NOMO-1 treated with dmso at 0.1 percent for 144 hours (cell line): ENCODE measurements around the gene GAST.

Experiments used
- DNase-seq: peaks from one replicate; lab custom pipeline; 2025; ENCODE audit not compliant: unreplicated experiment; lab: John Stamatoyannopoulos, UW

GAST gene

GRCh38 chr17:41738801-41739112, 26.6 kb downstream of the GAST start:
- no peak for DNase-seq

- no peak for DNase-seq
Observed at GRCh38 chr17:41739661-41740352, 27.7 kb downstream of the GAST start.

DNA sequence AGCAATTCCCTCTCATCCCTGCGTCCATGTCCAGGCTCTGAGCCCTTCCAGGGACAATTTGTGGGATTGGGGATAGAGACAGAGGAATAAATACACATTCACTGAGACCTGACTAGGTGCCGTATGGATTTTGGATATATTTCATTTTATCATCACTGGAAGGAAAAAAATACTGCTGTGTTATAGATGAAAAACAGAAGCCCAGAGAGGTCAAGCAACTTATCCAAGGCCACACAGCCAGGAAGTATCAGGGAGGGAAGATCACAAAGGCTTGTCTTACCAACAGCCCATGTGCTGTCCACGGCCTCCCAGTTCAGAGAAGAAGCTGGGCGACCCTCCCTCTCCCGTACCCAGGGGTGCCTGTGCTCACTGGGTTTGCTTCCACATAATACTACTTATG, 28.4 kb downstream of the GAST start:
- DNase-seq = no peak

DNA sequence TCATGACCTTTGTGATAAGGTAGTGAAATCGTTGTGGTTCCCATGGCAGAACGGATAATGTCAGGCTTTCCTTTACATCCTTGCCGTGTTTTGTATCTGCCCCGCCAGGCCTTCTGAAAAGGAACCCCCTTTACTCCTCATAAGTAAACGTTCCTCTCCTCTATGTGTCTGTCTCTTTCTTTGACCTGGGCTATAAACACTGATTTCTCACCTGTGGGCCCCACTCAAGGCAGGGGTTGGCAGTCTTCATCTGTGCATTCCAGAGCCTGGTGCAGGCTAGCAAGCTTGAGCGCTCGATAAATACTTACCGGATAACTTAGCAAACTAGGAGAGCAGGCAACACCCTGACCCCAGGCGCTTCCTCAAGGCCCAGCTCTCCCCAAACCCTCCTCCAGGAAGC, 29.6 kb downstream of the GAST start:
- DNase-seq = no peak

DNA sequence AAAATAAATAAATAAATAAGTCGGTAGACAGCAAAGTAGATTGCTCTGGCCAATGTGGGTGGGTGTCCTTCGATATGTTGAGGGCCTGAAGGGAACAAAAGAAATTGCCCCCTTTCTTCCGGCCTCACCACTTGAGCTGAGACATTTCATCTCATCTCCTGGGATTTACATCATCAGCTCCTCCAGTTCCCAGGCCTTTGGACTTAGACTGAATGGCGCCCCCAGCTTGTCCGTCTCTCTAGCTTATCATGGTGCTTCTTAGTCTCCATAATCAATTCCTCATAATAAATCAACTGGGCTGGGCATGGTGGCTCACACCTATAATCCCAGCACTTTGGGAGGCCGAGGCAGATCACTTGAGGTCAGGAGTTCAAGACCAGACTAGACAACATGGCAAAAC, 36.1 kb downstream of the GAST start:
- no peak for DNase-seq

- no peak for DNase-seq
Observed at GRCh38 chr17:41750862-41751261, 38.7 kb downstream of the GAST start.

DNA sequence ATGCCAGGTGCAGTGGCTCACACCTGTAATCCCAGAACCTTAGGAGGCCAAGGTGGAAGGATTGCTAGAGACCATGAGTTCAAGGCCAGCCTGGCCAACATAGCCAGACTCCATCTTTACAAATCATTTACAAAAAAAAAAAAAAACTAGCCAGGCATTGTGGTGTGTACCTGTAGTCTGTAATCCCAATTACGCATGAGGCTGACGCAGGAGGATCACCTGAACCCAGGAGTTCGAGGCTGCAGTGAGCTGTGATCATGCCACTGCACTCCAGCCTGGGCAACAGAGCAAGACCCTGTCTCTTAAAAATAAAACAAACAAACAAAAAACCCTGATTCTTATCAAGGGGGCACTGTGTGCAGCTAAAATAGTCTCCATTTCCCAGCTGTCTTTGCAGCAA, 39.2 kb downstream of the GAST start:
- no peak for DNase-seq

- no peak for DNase-seq
Observed at GRCh38 chr17:41754066-41754465, 41.9 kb downstream of the GAST start.

GRCh38 chr17:41758601-41759000, 46.5 kb downstream of the GAST start:
- no peak for DNase-seq

- no peak for DNase-seq
Observed at GRCh38 chr17:41760878-41761277, 48.7 kb downstream of the GAST start.

DNA sequence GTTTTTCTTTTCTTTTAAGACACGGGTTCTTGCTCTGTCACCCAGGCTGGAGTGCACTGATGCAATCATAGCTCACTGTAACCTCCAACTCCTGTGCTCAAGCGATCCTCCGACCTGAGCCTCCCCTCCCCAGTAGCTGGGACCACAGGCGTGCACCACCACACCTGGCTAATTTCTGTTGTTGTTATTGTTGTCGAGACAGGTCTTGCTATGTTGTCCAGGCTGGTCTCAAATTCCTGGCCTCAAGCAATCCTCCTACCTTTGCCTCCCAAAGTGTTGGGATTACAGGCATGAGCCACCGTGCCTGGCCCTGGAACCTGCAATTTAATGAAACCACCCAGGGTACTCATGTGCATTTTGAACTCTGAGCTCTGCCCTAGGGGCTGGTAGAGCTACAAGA, 50.3 kb downstream of the GAST start:
- DNase-seq = no peak

- DNase-seq = no peak
Observed at GRCh38 chr17:41762841-41763240, 50.7 kb downstream of the GAST start.

DNA sequence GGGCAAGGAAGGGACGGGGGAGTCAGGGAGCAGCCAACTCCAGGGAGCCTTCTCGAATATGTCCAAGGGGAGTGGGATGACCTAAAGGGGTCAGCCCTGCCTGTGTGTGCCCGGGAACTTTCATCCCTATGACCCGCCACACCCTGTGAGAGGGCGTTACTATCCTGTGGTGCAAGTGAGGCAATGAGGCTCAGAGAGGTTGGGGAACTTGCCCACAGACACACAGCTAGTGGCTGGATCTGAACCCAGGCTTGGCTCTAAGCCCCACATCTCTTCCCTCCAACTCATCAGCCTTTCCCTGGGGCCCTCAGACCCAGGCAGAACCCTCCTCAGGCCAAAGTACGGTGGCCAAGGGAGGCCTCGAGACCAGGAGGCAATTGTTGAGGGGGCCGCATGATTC, 51.2 kb downstream of the GAST start:
- DNase-seq = no peak
